ENCODE data around the gene FAM204A. TPM values are rescaled to one million over a fixed set of nuclear protein-coding genes. Genes with fewer than 3 reads are reported as not detected.

The FAM204A gene
- total RNA-seq, 2 donors from 2014 or later: 40.1 to 53.4 TPM

- no peak overlapping the region for H3K9ac ChIP-seq (ENCODE audit: low read depth in 2 of 2, low read length in 2 of 2)
Measured at GRCh38 chr10:118298787-118299186, 43.3 kb downstream of the FAM204A start.

DNA sequence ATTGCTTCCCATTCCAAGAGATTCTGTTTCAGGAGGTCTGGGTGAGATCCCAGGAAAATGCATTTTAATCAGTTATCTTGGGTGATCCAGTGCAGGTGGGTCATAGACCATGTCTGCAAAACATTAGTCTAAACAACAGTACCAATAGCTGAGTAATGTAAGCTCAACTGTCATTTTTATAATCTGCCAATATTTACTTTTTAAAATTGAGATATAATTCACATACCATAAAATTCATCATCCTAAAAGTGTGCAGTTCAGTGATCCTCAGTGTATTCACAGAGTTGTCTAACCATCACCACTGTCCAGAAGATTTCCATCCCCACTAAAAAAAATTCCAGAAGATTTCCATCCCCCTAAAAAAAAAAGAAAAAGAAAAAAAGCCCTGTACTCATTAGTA lies 51.0 kb downstream of the FAM204A start:
- intact Hi-C loops (cut with DNase I): no loop called here
- TF ChIP-seq CTCF (IDR thresholded peaks at IDR 0.05): no peak
- no peaks in the 10 kb centered on the region for H3K27me3 ChIP-seq
- H3K9ac ChIP-seq (ENCODE audit: low read depth in 2 of 2, low read length in 2 of 2): no peak overlapping the region
- no peak for DNase-seq
- H3K36me3 ChIP-seq: no peaks in the 10 kb centered on the region
- H3K4me1 ChIP-seq: no peaks in the 10 kb centered on the region
- no peak overlapping the region for H3K4me3 ChIP-seq
- H3K27ac ChIP-seq: no peak overlapping the region
- H3K9me3 ChIP-seq: no peaks in the 10 kb centered on the region

More at GRCh38 chr10:118298787-118299186, 43.3 kb downstream of the FAM204A start:
- intact Hi-C loops (cut with DNase I): no loop called here
- Histone ChIP-seq H3K4me1 (no peaks in the 10 kb centered on the region), H3K9me3 (no peaks in the 10 kb centered on the region), H3K36me3 (no peaks in the 10 kb centered on the region), H3K27me3 (no peaks in the 10 kb centered on the region), H3K4me3 (no peak overlapping the region), H3K27ac (no peak overlapping the region)
- TF ChIP-seq CTCF (IDR thresholded peaks at IDR 0.05): no peak
- DNase-seq: no peak

DNA sequence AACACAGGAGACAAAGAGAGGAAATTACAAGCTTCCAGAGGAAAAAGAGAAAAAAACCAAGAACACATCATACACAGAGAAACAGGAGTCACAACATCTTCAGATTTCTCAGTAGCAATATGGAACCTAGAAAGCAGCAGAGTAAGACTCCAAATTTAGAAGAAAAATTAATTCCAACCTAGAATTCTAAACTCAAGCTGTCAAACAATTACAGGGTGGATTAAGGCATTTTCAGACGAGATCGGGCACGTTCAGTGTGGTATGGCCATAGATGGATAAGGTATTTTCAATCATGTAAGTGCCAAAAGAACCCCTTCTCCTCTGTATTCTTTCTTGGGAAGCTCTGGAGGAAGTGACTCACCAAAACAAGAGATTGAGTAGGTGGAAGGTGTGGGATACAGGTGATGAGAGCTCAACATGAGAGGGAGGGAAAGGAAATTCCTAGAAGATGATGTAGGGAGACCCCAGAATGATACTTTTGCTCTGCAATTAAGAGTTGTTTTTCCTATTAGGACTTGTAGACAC lies 51.6 kb downstream of the FAM204A start:
- no peaks in the 10 kb centered on the region for H3K4me1 ChIP-seq
- no peak overlapping the region for H3K4me3 ChIP-seq
- H3K9ac ChIP-seq (ENCODE audit: low read depth in 2 of 2, low read length in 2 of 2): no peak overlapping the region

DNA sequence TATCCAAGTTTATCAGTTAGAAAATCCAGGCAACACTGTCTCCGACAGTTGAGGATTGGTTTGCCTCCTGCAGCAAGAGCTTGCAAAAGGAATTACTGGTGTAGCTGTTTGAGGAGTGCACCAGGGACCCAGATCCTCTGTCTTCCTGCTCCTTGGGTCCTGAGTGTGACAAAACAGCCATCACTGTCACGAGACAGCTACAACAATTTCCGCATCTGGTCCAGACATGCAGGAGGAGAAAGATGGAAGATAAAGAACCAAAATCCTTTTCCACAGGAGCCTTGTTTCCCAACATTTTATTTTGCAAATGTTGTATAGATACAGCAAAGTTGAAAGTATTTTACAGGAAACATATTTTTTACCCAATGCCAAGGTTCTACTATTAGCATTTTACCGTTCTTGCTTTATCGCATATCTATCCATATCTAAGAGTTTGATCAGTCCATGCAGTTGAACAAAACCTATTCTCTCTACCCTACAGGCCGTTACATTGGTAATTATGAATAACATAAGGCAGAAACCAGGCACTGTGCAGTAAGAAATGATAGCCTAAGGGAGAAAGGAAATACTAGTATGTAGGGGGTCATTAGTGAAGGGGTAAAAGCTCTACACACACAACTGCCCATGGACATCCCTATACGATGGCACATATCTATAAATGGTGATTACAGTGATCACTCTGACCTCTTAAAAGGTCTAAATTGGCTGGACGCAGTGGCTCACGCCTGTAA lies 54.9 kb downstream of the FAM204A start:
- Histone ChIP-seq H3K9me3 (no peaks in the 10 kb centered on the region), H3K27ac (no peak overlapping the region), H3K36me3 (no peaks in the 10 kb centered on the region), H3K9ac (ENCODE audit: low read depth in 2 of 2, low read length in 2 of 2) (no peak overlapping the region), H3K4me1 (no peaks in the 10 kb centered on the region), H3K27me3 (no peaks in the 10 kb centered on the region), H3K4me3 (no peak overlapping the region)
- TF ChIP-seq CTCF (IDR thresholded peaks at IDR 0.05): no peak
- no peak for DNase-seq
- intact Hi-C loops (cut with DNase I): no loop called here

More for the DNA sequence above, 51.6 kb downstream of the FAM204A start:
- H3K27ac ChIP-seq: no peak overlapping the region
- intact Hi-C loops (cut with DNase I): no loop called here
- no peaks in the 10 kb centered on the region for H3K36me3 ChIP-seq
- no peaks in the 10 kb centered on the region for H3K9me3 ChIP-seq
- no peak for TF ChIP-seq CTCF (IDR thresholded peaks at IDR 0.05)
- no peak for DNase-seq
- H3K27me3 ChIP-seq: no peaks in the 10 kb centered on the region

- DNase-seq: no peak
- Histone ChIP-seq H3K4me1 (no peaks in the 10 kb centered on the region), H3K4me3 (no peak overlapping the region), H3K9ac (ENCODE audit: low read depth in 2 of 2, low read length in 2 of 2) (no peak overlapping the region), H3K9me3 (no peaks in the 10 kb centered on the region), H3K36me3 (no peaks in the 10 kb centered on the region), H3K27ac (no peak overlapping the region), H3K27me3 (no peaks in the 10 kb centered on the region)
- intact Hi-C loops (cut with DNase I): no loop called here
- no peak for TF ChIP-seq CTCF (IDR thresholded peaks at IDR 0.05)
Measured at GRCh38 chr10:118286051-118286838, 55.9 kb downstream of the FAM204A start.

Data from colonic mucosa (tissue), 4 donors.